SK-N-SH (cell line): ENCODE data around the gene PCYT1A.
"Not testable (repeated sequence)": the region's sequence is repeated elsewhere in the genome, so short reads cannot be mapped to it uniquely, and the experiment has no call there.

Experiments
- CHD2 ChIP-seq: fragments of 150-350 bp; IDR thresholded peaks from 2 replicates; pipeline ENCODE4 v1.6.1; 2018; ENCODE audit warnings: low read length; ENCODE audit not compliant: partially characterized antibody
- CTCF ChIP-seq: fragments of 200-600 bp; sonication (generic); IDR thresholded peaks from 2 replicates; pipeline ENCODE4 v1.6.1; 2017; ENCODE audit warnings: antibody characterized with exemption, mild to moderate bottlenecking, moderate library complexity
- FOXM1 ChIP-seq: IDR thresholded peaks from 2 replicates; pipeline ENCODE4 v1.4.0; 2012; ENCODE audit warnings: low read depth, mild to moderate bottlenecking
- IRF3 ChIP-seq: fragments of 150-350 bp; IDR thresholded peaks from 2 replicates; pipeline ENCODE4 v1.6.1; 2016; ENCODE audit warnings: mild to moderate bottlenecking, low read depth, low read length
- JUND ChIP-seq: IDR thresholded peaks from 2 replicates; pipeline ENCODE4 v1.4.0; 2012
- MAX ChIP-seq: IDR thresholded peaks from 2 replicates; pipeline ENCODE4 v1.4.0; 2012; ENCODE audit warnings: low read depth
- NRF1 ChIP-seq: IDR thresholded peaks from 2 replicates; pipeline ENCODE4 v1.6.1; 2012; ENCODE audit warnings: low read depth, mild to moderate bottlenecking, low read length
- POLR2AphosphoS5 ChIP-seq: IDR thresholded peaks from 2 replicates; pipeline ENCODE4 v1.6.1; 2012; ENCODE audit warnings: low read depth, low read length
- SIN3A ChIP-seq: IDR thresholded peaks from 2 replicates; pipeline ENCODE4 v1.6.1; 2012; ENCODE audit warnings: low read depth, mild to moderate bottlenecking, low read length, moderate library complexity, borderline replicate concordance
- SMC3 ChIP-seq: IDR thresholded peaks from 2 replicates; pipeline ENCODE4 v1.6.1; 2012; ENCODE audit warnings: low read depth, low read length, improper control_type of control experiment
- TAF1 ChIP-seq: IDR thresholded peaks from 2 replicates; pipeline ENCODE4 v1.6.1; 2012; ENCODE audit warnings: low read depth, mild to moderate bottlenecking, low read length, moderate library complexity, borderline replicate concordance
- ZBTB33 ChIP-seq: IDR thresholded peaks from 2 replicates; pipeline ENCODE4 v1.4.0; 2012; ENCODE audit warnings: low read depth, borderline replicate concordance

- TF ChIP-seq CHD2, CTCF, SIN3A, ZBTB33, FOXM1, SMC3, JUND, NRF1, POLR2AphosphoS5, IRF3, TAF1, MAX: not testable (repeated sequence)
These were observed 15.0 kb upstream of the PCYT1A start for GRCh38 chr3:196302551-196302950.
